Measurements from ENCODE around the gene DCDC2C.

DCDC2C gene

GRCh38 chr2:3747826-3748225 lies 44.5 kb downstream of the DCDC2C start:
- no peak for DNase-seq

GRCh38 chr2:3749201-3749600 lies 45.8 kb downstream of the DCDC2C start:
- no peak for DNase-seq

GRCh38 chr2:3751251-3751650 lies 47.9 kb downstream of the DCDC2C start:
- DNase-seq, result no peak

DNA sequence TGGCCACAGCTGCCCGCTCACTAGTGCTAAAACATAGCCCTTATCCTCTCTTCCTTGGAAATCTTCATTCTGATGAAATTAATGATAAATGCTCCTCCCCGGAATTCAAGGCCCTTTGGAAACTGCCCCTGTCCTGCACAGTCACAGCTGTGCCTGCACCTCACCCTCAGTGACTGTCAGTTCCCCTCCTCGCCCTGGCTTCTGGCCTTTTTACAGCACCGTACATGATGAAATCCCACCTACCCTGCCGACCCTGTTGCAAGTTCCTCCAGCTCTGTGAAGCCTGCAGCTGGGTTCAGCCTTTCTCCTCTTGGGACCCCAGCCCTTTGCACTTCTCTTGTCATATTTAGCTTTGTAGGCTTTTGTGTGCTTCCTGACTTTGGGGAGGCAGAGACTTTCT lies 48.4 kb downstream of the DCDC2C start:
- peak; percentile 44 for DNase-seq

GRCh38 chr2:3752376-3752775 lies 49.0 kb downstream of the DCDC2C start:
- no peak for DNase-seq

- no peak for DNase-seq
Measured at GRCh38 chr2:3753561-3753960, 50.2 kb downstream of the DCDC2C start.

DNA sequence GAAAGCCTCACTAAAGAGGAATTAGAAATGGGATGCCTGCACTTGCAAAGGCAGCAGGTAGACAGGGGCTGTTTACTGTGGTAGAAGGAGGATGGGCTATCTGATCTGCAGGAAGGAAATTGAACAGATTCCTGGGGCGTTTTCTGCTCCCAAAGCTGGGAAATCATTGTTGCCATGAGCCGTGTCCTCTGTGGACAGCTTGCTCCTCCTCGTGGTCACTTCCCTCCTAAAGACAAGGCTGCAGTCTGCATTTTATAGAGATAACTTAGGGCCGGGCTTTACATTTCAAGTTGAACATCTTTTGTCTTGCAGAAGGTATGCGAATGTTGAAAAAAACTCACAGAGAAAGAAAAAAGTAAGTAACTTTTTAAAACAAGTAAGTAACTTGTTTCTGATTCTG lies 50.9 kb downstream of the DCDC2C start:
- DNase-seq, result no peak

DNA sequence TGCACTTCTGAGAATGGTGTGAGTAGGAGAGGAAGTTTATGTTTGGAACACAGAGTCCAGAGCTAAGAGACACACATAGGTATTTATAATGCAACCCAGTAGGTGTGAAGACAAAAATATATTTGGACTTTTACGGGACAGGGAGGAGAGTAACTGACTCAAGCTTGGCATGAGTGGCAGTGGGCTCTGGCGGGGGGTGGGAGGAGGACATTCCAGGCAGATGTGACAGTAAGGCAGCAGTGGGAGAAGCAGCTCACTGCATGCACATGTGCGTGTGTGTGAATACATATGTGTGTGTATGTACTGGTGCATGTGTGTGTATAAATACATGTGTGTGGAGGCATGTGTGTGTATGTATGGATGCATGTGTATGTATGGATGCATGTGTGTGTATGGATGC lies 51.4 kb downstream of the DCDC2C start:
- DNase-seq, result no peak

GRCh38 chr2:3755277-3755676 lies 51.9 kb downstream of the DCDC2C start:
- no peak for DNase-seq

- no peak for DNase-seq
Measured at GRCh38 chr2:3756306-3756705, 52.9 kb downstream of the DCDC2C start.

GRCh38 chr2:3758906-3759305 lies 55.5 kb downstream of the DCDC2C start:
- no peak for DNase-seq

DNA sequence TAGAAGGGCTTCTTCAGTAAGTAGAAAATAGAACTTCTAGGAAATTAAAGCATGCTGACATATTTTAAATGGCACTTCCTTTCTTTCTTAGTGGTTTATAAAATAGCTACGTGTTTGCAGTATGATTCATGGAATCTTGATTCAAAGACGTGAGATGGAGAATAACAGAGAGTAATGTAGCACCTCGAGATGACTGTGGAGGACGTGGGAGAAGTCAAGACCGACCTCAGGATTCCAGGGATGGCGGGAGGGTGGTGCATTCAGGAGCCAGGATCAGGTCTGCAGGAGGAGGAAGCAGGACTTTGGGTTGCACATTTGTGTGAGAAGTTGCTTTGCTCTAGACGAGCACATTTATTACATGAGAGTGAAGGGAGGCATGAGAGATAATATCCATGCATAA lies 56.0 kb downstream of the DCDC2C start:
- DNase-seq, result no peak

DNA sequence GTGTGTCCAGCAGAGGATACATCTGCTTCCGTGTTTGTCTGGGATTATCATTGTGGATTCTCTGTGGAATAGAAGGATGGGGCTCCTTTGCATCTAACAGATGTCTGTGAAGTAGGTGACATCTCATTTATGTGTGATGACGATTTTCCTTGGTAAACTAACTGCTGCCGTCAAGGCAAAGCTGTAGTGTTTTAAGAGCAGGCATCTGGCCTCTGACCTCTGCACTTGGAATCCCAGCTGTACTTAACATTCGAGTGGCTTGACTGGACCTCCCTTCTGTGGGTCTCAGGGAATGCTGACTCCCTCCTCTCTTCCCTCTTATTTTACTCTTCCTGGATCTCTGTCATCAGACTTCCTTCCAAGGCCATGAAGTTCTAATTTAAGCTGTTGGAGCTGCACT lies 56.4 kb downstream of the DCDC2C start:
- no peak for DNase-seq

DNA sequence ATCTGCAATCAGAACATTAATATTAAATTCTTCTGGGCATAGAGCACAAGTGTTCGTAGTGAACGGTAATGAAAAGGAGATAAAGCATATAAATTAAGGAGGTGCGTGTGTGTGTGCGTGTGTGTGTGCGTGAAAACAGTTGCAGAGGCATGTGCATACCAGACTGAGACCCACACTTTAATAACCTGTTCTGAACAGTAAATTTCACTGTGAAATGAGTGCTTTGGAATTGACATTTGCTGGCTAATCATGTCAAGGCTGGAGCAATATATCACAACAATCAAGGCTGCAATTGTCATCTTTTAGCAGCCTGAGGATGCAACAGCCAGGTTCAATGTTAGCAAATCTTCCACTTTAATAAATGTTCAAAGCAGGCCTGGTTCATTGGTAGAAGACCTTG lies 57.9 kb downstream of the DCDC2C start:
- no peak for DNase-seq

- no peak for DNase-seq
Measured at GRCh38 chr2:3762771-3763447, 59.5 kb downstream of the DCDC2C start.

GRCh38 chr2:3766824-3767223 lies 63.4 kb downstream of the DCDC2C start:
- DNase-seq, result no peak

GRCh38 chr2:3768960-3769765 lies 65.8 kb downstream of the DCDC2C start:
- DNase-seq, result no peak

DNA sequence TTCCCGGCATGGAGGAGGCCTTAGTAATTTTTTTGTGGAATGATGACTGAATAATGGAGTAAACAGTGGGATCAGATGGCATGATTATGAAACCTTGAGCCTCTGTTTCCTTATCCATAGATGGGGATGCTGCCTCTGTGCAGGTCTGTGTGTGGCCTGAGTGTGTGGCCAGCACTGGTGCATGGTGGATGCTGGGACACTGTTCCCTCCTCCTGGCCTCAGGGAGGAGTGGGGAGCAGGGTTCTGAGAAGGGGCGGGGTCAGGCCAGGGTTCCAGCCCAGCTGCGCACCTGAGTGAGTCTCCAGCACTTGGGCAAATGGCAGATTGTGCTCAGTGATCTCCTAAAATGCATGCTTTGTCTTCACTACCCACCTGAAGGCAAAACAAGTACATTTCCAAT lies 66.4 kb downstream of the DCDC2C start:
- no peak for DNase-seq

DNA sequence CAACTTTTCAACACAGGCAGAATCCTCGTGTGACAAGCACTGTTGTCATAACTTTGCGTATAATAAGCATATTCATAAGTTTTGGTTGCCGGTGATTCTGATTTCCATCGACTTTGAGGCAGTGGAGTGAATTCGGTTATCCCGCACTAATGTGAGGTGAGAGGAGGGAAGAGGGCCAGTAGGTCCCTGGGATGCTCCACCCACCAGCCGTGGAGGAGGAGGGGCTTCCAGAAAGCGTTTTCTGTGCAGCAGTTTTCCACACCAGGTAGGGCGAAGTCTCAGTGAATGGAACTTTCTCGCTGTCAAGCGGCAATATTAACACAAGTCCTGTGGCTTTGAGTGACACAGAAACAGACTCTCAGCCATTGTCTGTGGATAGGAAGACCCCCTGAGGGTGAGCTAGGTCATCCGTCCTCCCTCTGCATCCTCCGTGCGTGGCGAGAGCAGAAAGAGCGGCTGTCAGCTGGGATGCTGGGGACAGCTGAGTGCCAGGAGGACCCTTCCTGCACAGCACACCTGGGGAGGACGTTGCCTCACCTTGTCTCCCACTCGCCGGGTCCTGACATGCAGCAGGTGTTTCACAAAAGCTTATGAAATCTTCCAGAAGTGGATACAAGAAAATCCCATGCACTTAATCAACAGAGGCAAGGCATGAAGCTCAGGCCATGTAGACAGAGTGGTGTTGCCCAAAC lies 67.5 kb downstream of the DCDC2C start:
- no peak for DNase-seq

GRCh38 chr2:3771576-3771975 lies 68.2 kb downstream of the DCDC2C start:
- DNase-seq, result no peak

DNA sequence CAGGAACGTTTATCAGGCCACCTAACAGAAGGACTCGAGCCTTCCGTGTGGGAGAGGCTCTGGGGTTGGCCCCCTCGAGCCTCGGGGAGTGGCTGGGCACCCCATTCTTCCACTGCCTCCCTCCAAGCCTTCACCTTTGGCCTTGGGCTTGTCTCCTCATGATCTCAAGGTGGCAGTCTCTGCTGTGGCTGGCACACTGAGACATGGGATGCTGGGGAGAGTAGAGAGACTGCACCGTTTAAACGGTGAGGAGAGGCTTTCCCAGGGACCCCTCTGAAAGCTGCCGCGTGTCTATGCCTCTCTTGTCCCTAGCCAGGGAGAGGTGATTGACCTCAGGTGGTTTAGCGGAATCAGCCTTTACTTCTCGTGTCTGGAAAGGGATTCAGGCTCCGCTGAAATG lies 71.0 kb downstream of the DCDC2C start:
- DNase-seq, result no peak

- no peak for DNase-seq
Measured at GRCh38 chr2:3776311-3776710, 72.9 kb downstream of the DCDC2C start.

DNA sequence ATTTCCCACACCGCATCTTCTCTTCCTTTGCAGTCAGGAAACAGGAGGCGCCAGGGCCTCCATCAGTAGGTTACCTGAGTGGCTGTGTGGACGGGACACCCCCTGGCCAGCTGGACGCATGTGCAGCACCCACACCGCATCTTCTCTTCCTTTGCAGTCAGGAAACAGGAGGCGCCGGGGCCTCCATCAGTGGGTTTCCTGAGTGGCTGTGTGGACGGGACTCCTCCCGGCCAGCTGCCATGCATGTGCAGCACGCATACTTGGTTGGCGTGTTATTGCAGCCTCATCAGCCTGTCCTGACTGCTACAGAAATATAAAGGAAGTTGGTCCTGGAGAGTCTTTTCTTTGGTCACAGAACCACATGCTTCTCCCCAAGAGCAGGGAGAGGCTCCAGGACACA lies 74.6 kb downstream of the DCDC2C start:
- no peak for DNase-seq

DNA sequence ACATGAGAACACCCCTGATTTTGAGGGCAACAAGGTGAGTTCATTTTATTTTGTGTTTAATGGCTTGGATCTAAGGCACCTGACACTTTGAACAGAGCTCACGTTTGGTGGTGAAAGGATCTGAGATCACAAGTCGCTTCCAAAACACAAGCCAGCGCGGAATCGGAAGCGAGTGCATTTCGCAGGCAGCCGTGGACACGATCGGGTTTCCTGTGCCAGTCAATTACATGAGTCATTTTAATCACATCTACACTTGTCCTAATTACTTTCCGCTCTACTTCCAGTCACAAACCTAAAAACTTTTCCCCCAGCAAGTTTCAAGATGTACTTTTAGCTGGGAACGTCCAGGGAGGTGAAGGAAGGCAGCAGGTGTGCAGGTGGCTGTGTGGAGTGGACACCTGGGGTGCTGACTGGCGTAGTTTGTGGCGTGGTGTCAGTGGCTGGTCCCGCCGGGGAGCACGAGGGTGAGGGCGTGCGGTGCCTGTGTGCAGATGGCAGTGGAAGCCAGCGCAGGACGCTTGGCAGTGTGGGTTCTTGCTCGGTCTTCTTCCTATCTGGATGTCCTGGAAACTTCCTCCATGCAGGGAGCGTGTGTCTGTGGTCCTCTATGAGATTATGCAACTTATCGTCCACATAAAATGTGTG lies 75.6 kb downstream of the DCDC2C start:
- DNase-seq, result no peak

Measured in right hindlimb (tissue), 1 donor.